ENCODE data around the gene RPS6KA4.
"Not testable (repeated sequence)": the region's sequence is repeated elsewhere in the genome, so short reads cannot be mapped to it uniquely, and the experiment has no call there.

Gene RPS6KA4

GRCh38 chr11:64358907-64359711 is at the start of gene RPS6KA4:
Gene RPS6KA4 (plus strand): TSS chr11:64359162. CDS start chr11:64359236, 74 bp downstream.
- DNase-seq (ENCODE audit: low spot score): peak; percentile 45

- no peak for DNase-seq (ENCODE audit: low spot score)
These were observed 46.0 kb upstream of the RPS6KA4 start for GRCh38 chr11:64312947-64313346.

- DNase-seq (ENCODE audit: low spot score): no peak
These were observed 45.3 kb upstream of the RPS6KA4 start for GRCh38 chr11:64313491-64314145.

- DNase-seq (ENCODE audit: low spot score): no peak
These were observed 44.7 kb upstream of the RPS6KA4 start for GRCh38 chr11:64314146-64314804.

GRCh38 chr11:64314805-64315561 is 44.0 kb upstream of the RPS6KA4 start:
- DNase-seq (ENCODE audit: low spot score): no peak

GRCh38 chr11:64315667-64316526 is 43.1 kb upstream of the RPS6KA4 start:
- not testable (repeated sequence) for DNase-seq (ENCODE audit: low spot score)

- peak; percentile 30 for DNase-seq (ENCODE audit: low spot score)
These were observed 42.2 kb upstream of the RPS6KA4 start for GRCh38 chr11:64316672-64317324.

GRCh38 chr11:64317325-64317960 is 41.5 kb upstream of the RPS6KA4 start, which contains the start of gene TRMT112:
Gene TRMT112 (minus strand): TSS chr11:64317559. CDS start chr11:64317526, 33 bp downstream.
- DNase-seq (ENCODE audit: low spot score): peak; percentile 98

- peak; percentile 97 for DNase-seq (ENCODE audit: low spot score)
These were observed 40.8 kb upstream of the RPS6KA4 start, which contains the start of gene PRDX5 for GRCh38 chr11:64317961-64318765. Gene PRDX5 (plus strand): TSS chr11:64318121. CDS start chr11:64318216, 95 bp downstream.

- DNase-seq (ENCODE audit: low spot score): no peak
These were observed 39.9 kb upstream of the RPS6KA4 start for GRCh38 chr11:64318766-64319761.

- DNase-seq (ENCODE audit: low spot score): no peak
These were observed 38.4 kb upstream of the RPS6KA4 start for GRCh38 chr11:64320556-64320955.

- DNase-seq (ENCODE audit: low spot score): no peak
These were observed 37.9 kb upstream of the RPS6KA4 start for GRCh38 chr11:64321026-64321425.

- no peak for DNase-seq (ENCODE audit: low spot score)
These were observed 37.4 kb upstream of the RPS6KA4 start for GRCh38 chr11:64321533-64321932.

- DNase-seq (ENCODE audit: low spot score): no peak
These were observed 36.1 kb upstream of the RPS6KA4 start for GRCh38 chr11:64322925-64323260.

- DNase-seq (ENCODE audit: low spot score): no peak
These were observed 35.6 kb upstream of the RPS6KA4 start for GRCh38 chr11:64323373-64323772.

GRCh38 chr11:64323984-64324383 is 35.0 kb upstream of the RPS6KA4 start:
- DNase-seq (ENCODE audit: low spot score): not testable (repeated sequence)

- DNase-seq (ENCODE audit: low spot score): no peak
These were observed 34.1 kb upstream of the RPS6KA4 start for GRCh38 chr11:64324692-64325469.

Data from CD4-positive, alpha-beta T cell treated with Interleukin-15 for 4 hours (primary cell).